ENCODE measurements around the gene EPHB1.

The EPHB1 gene

DNA sequence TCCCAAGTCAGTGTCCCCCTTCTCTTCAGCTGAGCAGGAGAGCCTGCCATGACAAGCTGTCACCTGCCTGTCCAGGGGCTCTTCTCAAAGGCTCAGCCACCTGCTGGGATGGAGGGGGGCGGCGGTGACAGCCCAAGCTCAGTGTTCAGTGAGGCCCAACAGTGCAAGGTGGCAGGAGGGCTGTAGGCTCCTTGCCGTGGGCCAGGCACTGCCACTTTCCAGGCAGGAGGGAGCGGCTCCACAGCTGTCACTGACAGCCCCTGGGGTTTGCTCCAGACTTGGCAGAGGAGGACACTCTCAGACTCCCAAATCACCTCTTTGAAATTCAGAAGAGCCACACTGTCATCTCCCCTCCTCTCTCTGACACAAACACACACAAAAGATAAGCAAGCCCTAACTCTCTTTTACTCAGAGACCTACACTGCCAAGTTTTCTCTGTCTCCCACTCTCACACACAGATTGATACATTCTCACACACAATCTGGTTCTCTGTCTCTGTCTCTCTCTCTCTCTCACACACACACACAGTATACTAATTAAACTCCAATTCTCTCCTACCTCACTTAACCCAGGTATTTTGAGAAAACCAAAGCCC lies 443.3 kb downstream of the EPHB1 start:
- no peak for TF ChIP-seq CTCF (IDR thresholded peaks at IDR 0.05)

DNA sequence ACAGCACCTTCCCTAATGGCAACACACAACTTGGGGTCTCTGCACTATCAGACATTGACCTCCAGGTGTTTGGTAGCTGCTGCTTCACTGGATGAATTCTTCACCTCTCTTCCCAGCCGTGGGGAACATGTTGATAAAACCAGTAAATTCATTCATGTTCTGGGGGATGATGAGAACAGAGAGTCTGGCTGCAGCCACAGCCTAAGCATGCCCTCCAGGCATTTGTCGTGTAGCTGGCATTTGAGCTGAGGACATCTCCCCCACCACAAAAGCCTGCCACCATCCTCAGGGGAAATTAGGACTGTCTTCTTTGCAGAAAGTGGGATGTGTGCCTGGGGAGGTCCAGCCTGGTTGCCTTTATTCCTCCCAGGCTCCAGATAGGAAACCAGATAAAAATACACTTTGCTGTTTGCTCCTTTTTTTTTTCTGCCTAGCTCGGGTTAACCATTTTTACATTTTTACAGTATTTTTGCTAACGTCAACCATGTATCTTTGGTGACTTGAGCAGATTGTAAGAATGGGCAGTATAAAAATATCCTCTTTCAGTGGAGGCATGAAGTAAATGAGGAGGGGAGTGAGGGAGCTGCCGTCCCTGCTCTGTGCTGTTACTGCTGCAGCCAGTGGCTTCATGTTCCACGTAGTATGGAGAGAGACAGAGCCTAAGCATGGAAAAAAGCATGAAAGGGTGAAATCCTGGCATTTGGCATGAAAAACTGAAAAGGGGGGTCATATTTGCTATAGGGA lies 444.0 kb downstream of the EPHB1 start:
- no peak for TF ChIP-seq CTCF (IDR thresholded peaks at IDR 0.05)

GRCh38 chr3:135239615-135239884 lies 444.5 kb downstream of the EPHB1 start:
- TF ChIP-seq CTCF (IDR thresholded peaks at IDR 0.05) = no peak

DNA sequence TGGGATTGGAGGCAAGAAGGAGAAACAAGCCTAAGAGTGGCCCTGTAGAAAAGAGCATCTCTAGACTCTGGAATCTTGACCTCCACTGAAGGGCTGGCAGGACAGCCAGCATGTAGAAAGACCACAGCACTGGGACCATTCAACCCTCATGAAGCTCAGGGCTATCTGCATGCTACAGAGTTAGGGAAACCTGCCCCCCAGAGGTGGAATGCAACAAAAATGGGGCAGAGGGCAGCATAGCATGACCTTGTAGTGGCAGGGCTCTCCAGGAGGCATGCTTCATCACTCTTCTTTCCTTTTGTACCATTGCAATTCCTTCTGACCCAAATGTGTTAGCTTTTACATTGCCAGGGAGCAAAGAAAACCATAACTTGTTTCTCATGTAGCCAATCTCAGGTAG lies 445.4 kb downstream of the EPHB1 start:
- TF ChIP-seq CTCF (IDR thresholded peaks at IDR 0.05) = no peak

- no peak for TF ChIP-seq CTCF (IDR thresholded peaks at IDR 0.05)
These were observed 447.2 kb downstream of the EPHB1 start for GRCh38 chr3:135242285-135242684.

- TF ChIP-seq CTCF (IDR thresholded peaks at IDR 0.05) = no peak
These were observed 448.6 kb downstream of the EPHB1 start for GRCh38 chr3:135243616-135244015.

DNA sequence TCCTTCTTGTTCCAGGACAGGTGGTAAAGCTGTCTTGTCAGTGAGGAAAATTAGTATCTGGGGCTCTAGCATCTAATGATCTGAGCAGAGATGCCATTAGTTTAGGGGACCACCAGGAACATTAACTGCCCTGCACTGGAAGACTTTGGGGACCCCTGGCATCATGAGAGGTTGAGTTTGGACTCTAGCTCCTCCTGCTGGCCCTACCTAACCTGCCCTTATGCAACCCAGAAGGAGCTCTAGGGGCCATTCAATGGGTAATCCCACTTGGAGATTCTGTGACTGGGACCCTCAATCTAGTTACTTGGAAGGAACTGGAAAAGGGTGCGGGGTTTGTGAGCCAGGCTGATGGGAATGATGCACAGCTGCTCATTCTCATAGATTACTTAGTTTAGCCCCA lies 451.0 kb downstream of the EPHB1 start:
- TF ChIP-seq CTCF (IDR thresholded peaks at IDR 0.05) = no peak

DNA sequence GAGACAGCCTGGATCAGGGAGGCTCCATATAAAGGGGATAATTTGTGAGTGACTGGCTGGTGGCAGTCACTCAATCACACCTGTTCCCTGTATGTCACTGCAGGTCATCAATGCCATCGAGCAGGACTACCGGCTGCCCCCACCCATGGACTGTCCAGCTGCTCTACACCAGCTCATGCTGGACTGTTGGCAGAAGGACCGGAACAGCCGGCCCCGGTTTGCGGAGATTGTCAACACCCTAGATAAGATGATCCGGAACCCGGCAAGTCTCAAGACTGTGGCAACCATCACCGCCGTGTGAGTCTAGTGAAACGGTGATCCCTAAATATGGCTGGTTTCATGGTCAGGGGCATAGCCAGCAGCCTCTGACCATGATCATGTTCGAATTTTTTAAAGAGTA lies 453.2 kb downstream of the EPHB1 start:
- TF ChIP-seq CTCF (IDR thresholded peaks at IDR 0.05) = no peak
